Measurements from ENCODE around the gene ANO2.

The ANO2 gene

DNA sequence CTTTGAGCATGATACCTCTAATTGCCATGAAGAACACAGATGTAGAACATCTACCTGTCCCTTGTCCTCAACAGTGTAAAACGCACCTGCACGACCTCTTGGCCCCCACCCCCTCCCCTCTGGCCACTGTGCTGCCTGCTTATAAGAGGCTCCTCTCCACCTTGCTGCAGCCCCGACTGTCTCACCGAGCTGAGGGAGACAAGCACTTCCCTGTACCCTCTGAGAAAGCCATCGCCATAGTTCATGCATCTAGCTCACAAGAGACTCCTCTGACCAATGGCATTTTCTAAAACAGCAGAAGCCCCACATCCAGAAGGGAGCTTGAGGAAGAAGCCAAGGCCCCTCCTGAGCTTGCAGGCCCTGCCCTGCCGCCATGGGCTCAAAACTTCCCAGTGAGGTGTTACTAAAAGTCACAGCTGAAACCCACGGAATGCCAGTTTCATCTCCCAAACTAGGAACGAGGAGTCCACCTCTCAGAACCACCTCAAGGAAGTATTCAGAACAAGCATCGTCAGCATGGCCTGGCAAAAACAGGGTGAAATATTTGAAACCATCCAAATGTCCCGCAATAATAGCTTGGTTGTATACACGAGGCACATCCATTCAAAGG lies 21.5 kb upstream of the ANO2 start:
- intact Hi-C loops (cut with DNase I) = no loop called here
- DNase-seq = peak in 1 of 42 donors; percentile 35

DNA sequence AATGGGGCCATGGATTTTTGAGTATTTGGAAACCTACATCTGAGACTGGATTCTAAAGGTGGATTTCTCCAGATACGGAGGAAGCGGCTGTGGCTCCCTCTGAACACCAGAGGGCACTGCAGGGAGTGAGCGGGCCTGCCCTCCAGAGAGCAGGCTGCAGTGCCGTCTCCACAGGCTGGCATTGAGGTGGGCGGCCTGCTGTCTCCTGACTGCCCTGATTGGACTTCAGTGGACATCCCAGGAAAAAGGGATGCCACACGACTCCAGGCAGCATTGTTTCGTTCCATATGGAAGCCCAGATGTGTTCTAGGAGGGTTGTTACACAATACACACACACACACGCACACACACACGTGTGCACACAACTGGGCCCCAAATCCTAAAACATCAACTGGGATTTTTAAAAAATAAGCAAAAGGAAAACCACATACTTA lies 20.9 kb upstream of the ANO2 start:
- peak; percentile 30 to 86 (median 65) for DNase-seq
- intact Hi-C loops (cut with DNase I) = no loop called here

DNA sequence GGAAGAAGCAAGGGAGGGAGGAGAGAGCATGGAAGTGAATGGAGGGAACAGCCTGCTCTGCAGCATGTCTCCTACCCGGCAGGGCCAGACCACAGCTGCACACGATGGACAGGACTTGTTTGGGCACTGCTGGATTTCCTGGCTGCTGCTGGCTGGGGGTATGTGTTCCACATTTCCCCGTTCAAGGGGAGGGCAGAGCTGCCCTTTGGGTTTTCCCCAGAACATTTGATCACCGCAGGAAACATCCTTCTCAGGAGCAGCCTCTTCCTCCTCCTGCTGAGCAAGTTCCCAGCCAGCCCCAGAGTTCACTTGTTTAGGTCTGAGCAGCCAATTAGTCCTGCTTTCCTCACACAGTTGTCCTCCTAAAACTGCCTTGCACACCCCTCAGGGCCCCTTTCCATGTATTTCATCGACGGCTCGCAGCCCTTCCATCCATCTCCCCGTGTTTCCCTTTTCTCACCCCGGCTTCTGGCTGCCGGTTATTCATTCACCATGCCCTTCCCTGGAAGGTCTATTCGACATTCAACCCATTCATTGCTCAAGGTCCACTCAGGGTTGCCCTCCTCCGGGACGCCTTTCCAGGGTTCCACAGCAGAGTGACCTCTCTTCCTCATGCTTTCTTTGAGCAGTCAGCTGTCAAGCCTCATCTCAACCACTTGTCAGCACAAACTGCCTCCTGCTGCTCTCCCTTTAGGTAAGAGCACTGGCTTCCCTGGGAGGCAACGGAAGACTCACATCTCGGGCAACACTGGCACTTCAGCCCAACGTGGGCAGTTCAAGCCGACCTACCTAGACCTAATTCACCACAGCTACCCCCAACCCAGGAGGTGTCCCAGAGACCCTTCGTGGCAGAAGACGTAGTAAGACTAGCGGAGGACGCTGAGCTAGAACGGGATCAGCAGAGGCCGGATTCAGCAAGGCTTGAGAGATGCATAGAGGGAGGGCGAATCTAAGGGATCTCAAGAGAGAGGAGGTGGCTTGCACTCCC lies 20.1 kb upstream of the ANO2 start:
- intact Hi-C loops (cut with DNase I) = no loop called here
- DNase-seq = no peak

DNA sequence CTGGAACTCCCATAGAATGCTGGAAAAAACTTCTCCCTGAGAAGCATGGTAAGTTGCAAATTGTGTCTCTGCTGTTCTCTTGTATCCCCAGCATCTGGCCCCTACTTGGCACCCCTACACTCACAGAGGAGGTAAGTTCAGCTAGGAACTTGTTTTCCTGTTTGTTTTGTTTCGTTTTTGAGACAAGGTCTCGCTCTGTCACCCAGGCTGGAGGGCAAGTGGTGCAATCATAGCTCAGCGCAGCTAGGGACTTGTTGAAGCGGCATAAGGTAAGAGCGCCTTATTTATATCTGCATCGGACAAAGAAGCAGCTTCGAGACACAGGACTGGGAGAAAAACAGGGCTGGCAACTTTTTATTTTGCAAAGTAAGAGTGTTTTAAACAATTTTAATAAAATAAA lies 18.5 kb upstream of the ANO2 start:
- intact Hi-C loops (cut with DNase I) = no loop called here
- DNase-seq = no peak

DNA sequence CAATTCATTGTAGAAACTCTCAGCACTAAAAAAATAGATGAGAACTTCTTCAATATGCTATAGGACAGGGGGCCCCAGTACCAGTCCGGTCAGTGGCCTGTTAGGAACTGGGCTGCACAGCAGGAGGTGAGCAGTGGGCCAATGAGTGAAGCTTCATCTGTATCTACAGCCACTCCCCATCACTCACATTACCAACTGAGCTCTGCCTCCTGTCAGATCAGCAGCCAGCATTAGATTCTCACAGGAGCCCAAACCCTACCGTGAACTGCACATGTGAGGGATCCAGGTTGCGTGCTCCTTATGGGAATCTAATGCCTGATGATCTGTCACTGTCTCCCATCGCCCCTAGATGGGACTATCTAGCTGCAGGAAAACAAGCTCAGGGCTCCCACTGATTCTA lies 15.7 kb upstream of the ANO2 start:
- no peak for DNase-seq
- intact Hi-C loops (cut with DNase I) = no loop called here

DNA sequence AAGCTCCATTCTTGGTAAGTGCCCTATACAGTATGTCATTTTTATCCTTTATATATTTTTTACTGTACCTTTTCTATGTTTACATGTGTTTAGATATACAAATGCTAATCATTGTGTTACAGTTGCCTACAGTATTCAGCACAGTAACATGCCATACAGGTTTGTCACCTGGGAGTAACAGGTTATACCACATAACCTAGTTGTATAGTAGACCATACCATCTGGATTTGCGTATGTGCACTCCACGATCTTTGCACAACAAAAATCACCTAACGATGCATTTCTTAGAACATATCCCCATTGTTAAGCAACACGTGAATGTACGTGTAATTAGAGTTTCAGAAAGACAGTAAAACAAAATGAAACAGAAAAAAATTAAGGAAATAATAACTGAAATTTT lies 11.9 kb upstream of the ANO2 start:
- intact Hi-C loops (cut with DNase I) = no loop called here
- no peak for DNase-seq

DNA sequence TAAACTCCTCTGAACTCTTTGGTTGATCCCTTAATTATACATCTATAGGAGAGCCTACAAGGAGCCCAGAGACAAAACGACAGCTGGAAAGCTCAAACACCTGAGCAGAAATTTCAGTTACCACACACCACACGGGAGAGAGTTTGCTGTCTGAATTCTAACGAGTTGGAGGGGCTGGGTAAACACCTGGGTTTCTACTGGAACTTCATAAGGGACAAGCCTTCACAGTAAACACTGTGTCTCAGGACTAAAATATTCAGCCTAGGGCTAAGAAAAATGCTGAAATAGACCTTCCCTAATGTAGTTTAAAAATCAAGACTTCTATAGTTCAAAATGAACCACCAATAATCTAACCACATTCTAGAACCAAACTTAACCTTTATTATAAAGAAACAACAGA lies 9.6 kb upstream of the ANO2 start:
- intact Hi-C loops (cut with DNase I) = no loop called here
- DNase-seq = no peak

DNA sequence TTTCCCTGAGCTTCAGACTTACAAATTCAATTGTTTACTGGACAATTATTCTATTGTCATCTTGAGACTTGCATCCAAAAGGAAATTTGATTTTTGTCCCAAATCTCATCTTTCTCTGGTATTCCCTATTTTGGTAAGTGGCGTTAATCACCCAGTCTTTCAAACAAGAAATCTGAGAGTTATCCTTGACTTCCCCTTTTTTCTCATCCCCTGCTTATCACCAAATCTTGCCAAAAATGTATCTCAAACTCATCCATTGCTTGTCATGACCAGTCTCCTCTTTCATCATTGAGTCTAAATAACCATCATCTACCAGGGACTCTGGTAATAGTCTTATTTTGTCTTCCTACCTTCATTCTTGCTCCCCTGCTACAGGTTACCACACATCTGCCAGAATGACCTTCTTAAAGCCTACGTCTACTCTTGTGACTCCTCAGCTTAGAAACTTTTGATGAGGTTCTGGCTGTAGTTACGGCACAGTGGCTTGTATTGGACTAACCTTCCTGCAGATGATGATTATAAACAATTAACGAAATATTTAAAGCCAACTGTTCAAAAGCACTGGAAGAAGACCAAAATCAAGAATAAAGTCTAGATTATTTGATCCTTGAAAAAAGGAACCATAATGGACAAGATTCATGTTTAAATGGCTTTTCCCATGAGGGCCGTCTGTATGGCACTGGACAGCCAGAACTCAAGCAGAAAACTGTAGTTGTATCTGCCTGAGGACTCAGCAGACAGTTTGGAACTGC lies 9.0 kb upstream of the ANO2 start:
- DNase-seq = no peak
- intact Hi-C loops (cut with DNase I) = no loop called here

DNA sequence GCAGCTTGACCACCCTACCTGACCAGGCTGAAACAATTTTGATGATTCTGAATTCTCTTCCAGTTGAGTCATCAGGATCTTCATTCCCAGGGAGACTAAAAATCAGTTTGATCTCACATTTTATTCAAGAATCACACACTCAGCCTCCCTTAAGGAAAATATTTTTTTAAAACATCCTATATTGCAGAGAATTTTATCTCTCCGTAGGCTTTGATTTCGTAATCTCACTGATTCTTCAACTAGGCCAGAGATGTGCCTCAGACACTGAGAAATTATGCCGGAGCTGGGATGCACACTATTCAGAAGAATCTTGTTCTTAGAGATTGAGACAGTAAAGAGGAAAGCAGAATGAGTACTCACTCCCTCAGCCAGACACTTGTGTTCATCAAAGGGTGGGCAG lies 7.0 kb upstream of the ANO2 start:
- intact Hi-C loops (cut with DNase I) = no loop called here
- DNase-seq = no peak

DNA sequence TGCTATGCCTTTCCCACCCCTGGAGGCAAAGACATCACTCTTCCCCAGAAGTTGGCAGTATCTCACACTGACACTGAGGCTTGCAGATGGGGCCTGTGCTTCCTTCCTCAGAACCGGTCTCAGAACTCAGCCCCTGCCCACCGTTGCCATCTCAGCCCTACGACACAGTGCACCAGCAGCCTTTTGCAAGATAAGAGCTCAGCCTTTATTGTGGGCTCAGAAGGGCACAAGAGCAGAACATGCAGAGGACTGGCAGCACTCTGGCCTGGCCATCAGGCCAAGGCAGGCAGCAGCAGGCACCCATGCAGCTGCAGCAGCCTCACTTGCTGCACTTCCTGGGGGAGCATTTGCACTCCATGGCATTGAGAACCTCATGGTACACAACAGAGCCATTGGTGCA lies 3.6 kb upstream of the ANO2 start:
- DNase-seq = no peak
- intact Hi-C loops (cut with DNase I) = no loop called here

DNA sequence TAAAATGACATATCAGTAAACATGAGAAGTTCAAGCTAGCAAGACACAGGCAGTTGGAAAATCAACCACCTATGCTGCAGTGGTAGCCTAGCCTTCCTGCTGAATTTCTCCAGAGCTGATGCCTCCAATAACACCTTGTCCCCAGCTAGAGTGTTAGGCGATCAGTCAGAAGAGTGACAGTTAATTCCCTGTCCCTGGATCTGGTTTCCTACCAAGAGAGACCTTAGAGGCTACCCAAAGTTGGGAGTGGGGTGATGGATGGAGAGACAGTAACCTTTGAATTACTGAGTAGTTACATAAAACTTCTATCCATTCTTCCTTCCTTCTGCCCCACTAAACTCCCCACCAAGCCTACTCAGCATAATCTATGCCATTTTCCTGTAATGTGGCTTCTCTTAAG lies 1.9 kb upstream of the ANO2 start:
- intact Hi-C loops (cut with DNase I) = no loop called here
- no peak for DNase-seq

DNA sequence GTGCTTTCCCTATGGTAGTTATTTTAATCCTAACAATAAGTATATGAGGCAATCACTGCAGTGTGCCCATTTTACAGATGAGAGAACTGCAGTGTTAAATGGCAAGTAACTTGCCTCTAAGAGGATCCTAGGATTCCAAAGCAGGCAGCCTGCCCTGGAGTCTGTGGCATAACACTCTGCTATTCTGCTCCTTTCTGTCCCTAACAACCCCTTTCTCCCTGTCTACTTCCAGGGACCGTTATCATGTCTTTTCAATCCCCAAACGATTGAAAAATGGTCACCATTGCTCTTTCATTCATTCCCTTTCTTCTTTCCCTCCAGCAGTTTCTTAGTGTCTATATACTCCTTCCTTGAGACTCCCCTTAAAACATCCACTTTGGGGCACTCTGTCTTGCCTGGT lies 1.3 kb upstream of the ANO2 start:
- DNase-seq = no peak
- intact Hi-C loops (cut with DNase I) = no loop called here

DNA sequence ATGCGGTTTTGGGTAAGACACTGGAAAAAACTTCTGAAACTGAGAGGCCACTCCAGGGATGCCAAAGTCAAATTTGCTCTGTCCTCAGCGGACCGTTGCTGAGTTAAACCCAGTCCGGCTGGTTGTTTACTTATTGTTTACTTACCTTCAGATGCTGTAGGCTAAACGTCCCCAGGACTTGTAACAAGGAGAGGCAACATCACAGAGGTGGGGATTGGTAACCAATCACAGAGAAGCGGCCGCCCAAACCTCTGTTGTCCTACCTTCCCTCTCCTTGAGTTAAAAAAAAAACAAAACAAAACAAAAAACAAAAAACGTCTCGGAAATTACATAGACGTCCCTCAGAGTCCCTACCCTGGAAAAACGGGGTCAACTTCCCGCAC lies 380 bp downstream of the ANO2 start:
- intact Hi-C loops (cut with DNase I) = no loop called here
- no peak for DNase-seq

DNA sequence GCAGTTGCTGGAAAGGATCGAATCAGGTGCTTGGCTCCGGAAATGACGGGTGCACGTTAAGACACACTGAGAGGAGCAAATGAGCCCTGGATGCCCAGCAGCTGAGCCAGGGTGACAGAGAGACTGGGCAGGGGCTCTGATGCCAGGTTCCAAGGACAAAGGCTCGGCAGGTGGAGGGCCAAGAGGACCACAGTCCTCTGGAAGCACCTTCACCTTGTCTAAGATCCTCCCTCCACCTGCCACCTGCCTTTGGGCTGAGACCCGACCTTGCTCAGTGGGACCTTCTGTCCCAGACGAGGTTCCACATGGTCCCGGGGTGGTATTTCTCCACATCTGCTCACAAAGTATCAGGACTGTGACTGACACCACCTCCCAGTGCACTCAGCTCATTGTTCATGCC lies 1.0 kb downstream of the ANO2 start:
- DNase-seq = no peak

DNA sequence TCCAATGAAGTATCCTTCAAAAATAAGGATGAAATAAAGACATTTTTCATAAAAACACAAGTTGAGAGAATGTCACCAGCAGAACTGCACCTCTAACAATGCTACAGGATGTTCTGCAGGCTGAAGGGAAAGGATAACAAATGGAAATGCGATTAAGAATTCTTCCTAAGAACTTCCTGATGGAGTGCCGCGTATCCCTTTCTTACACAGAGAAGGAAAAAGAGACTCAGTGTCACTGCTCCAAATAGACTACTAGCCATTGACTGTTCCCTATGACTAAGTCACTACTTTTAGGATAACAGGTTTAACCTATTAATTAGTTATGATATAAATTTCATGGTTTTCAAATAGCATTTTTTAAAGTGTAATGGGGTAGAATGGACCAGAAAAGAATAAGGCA lies 3.2 kb downstream of the ANO2 start:
- DNase-seq = no peak
- intact Hi-C loops (cut with DNase I) = no loop called here

More for the DNA sequence above, 1.0 kb downstream of the ANO2 start:
- intact Hi-C loops (cut with DNase I) = no loop called here

DNA sequence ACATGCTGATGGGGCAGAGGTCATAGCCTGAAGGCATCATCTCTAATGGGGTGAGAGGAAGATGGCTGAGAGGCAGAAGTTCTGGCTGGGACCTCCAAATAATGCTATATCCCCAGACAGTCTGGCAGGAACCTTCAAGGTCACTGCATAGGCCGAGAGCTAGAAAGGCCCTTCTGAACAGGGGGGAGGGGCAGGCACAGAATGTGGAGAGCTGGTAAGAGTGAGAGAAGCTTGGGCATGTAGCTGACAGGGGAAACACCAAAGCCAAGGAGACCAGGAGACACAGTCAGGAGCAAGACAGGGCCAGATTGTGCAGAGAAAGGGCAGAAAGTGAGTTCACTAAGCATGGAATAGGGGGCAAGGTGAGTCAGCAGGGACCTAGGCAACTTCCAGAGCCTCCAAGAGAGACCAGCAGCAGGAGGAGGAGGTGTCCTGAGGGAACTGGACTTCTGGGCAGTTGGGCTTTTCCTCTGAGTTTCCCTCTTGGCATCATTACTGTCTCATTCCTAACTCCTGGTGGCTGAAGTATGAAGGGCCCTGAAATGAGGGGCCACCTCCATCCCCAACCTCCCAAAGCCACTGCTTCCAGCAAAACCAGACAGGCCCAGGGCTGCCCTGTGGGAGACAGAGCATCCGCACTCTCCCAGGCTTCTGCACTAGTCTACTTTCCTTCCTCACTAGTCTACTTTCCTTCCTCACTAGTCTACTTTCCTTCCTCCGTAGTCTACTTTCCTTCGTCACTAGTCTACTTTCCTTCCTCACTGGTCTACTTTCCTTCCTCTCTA lies 17.1 kb downstream of the ANO2 start:
- no peak for DNase-seq
- intact Hi-C loops (cut with DNase I) = no loop called here

DNA sequence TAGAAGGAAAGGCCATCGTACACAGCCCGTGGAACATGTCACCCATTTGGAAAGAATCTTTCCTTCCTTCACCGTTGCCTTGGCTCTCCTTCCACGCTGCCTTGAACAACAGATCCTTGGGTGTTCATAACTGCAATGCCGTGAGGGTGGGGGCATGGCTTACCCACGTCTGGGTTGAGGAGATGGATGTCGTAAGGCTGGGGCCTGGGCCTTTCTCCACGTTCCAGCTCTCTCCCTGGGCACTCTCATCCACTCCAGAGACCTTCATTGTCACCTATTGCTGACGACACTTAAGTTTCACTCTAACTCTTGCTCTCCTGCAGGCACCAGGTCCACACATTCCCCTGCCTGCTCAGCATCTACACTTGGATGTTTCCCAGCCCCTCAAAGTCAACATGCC lies 19.4 kb downstream of the ANO2 start:
- intact Hi-C loops (cut with DNase I) = no loop called here
- no peak for DNase-seq

DNA sequence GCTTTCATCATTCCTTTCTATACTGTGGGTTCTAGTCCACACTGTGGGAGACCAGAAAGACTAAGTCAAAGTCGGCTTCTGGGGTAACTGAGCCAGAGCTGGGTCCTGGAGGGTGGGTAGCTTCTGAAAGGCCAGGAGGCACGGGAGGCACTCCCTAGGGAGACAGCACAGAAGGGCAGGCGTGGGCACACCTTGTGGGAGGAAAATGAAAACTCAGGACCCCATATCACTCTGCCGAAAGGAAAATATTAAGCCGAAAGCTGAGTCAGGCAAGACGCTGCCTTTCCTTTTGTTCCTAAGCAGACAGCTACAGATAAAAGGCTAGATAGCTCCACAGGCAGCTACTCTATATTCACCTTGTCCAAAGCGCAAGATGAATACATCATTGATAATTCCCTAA lies 20.7 kb downstream of the ANO2 start:
- no peak for DNase-seq
- intact Hi-C loops (cut with DNase I) = no loop called here

DNA sequence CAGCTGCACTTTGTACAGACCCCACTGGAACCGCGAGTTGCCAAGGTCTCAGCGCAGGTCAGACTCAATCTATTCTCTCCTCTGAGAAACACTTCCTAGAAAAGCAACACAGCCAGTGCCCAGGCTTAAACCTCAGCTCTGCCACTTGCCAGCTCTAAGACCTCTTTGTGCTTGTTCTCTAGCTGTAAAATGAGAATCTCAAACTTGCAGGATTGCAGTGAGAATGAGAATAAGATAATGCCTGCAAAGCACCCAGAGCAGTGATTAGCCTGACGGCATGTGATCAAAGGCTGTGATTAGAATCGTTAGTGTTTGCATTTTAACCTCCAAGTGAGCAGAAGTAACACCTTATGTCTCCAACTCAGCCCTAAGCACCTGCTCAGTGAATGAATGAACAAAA lies 21.3 kb downstream of the ANO2 start:
- peak in 1 of 42 donors; percentile 23 for DNase-seq
- intact Hi-C loops (cut with DNase I) = no loop called here
